Endothelial cell of umbilical vein (primary cell): ENCODE measurements around the gene TMEM273. TPM values are rescaled to one million over a fixed set of nuclear protein-coding genes. Genes with fewer than 3 reads are reported as not detected.
A peak's percentile ranks its signal among the peaks of the same experiment; 100 is the strongest.

Source experiments
- BruUV-seq: library from RNA; stranded (reverse); fragments of 400-500 nt; replicated peaks from 2 replicates; lab custom pipeline; 2021; lab: Mats Ljungman, UMichigan
- CTCF ChIA-PET: fragments of 300-600, 350-600 bp; sonication (Branson Sonifier 250); formaldehyde crosslinking; loops from one replicate; lab custom pipeline; 2021; ENCODE audit warnings: antibody characterized with exemption, inconsistent platforms; lab: Charles Lee
- POLR2A ChIA-PET: fragments of 300-600, 350-600 bp; sonication (Branson Sonifier 250); formaldehyde crosslinking; loops from one replicate; lab custom pipeline; 2021; ENCODE audit warnings: antibody characterized with exemption, inconsistent platforms; lab: Charles Lee
- DNase-seq: peaks from one replicate; pipeline ENCODE4 v3.0.0-alpha.2; 2011; ENCODE audit warnings: low read depth, low spot score
- FAIRE-seq: peaks from 2 replicates; lab custom pipeline; 2011; peaks lifted over from hg19 to GRCh38; lab: Jason Lieb, UNC
- H2AFZ ChIP-seq: 2 replicates; pipeline ENCODE4 v1.6.0; 2012; ENCODE audit warnings: low read depth, low read length, control low read depth, inconsistent platforms
- H3K27ac ChIP-seq: 2 replicates; pipeline ENCODE4 v1.5.1; 2011; ENCODE audit warnings: low read depth, mild to moderate bottlenecking, control low read depth, low read length, moderate library complexity; ENCODE audit not compliant: insufficient read depth
- H3K27me3 ChIP-seq, 2 experiments: 2 replicates each; pipeline versions ENCODE4 v1.6.0 to v1.6.1; 2011; ENCODE audit warnings: low read length in 2 of 2, mixed read lengths in 1 of 2; ENCODE audit not compliant: control insufficient read depth in 2 of 2, insufficient read depth in 2 of 2
- H3K36me3 ChIP-seq, 2 experiments: 2 replicates in 1 of 2; 3 replicates in 1 of 2; pipeline ENCODE4 v1.5.1; 2011; ENCODE audit warnings: low read length in 2 of 2, mild to moderate bottlenecking in 1 of 2, moderate library complexity in 1 of 2; ENCODE audit not compliant: control insufficient read depth in 2 of 2, insufficient read depth in 2 of 2; ENCODE audit errors: extremely low read depth in 1 of 2
- H3K4me1 ChIP-seq: 3 replicates; pipeline ENCODE4 v1.5.1; 2011; ENCODE audit warnings: mild to moderate bottlenecking, low read length; ENCODE audit not compliant: control insufficient read depth, insufficient read depth; ENCODE audit errors: extremely low read depth
- H3K4me2 ChIP-seq: 2 replicates; pipeline ENCODE4 v1.6.1; 2011; ENCODE audit warnings: low read length, control low read depth, mixed read lengths; ENCODE audit not compliant: insufficient read depth
- H3K4me3 ChIP-seq, 3 experiments: fragments of 200-600 bp in 1 of 3; sonication (generic), shearing (Covaris generic) in 1 of 3; replicated peaks in 1 of 3; 2 replicates each; pipeline ENCODE4 v1.5.1; 2011 to 2016; ENCODE audit warnings: control low read depth in 3 of 3, low read length in 3 of 3, mild to moderate bottlenecking in 2 of 3, inconsistent platforms in 1 of 3, low read depth in 1 of 3, moderate library complexity in 1 of 3; ENCODE audit not compliant: insufficient read depth in 1 of 3
- H3K79me2 ChIP-seq: 2 replicates; pipeline ENCODE4 v1.6.0; 2012; ENCODE audit warnings: low read length, inconsistent platforms; ENCODE audit not compliant: control insufficient read depth, insufficient read depth
- H3K9ac ChIP-seq: replicated peaks from 2 replicates; pipeline ENCODE3; 2011; ENCODE audit warnings: low read length, control low read depth; ENCODE audit not compliant: insufficient read depth; ENCODE audit errors: extremely low read depth
- H3K9me1 ChIP-seq: replicated peaks from 3 replicates; pipeline ENCODE4 v1.6.0; 2011; ENCODE audit warnings: mild to moderate bottlenecking, low read length; ENCODE audit not compliant: control insufficient read depth, insufficient read depth; ENCODE audit errors: extremely low read depth
- H3K9me3 ChIP-seq: replicated peaks from 2 replicates; pipeline ENCODE4 v1.5.1; 2012; ENCODE audit warnings: low read length, inconsistent platforms; ENCODE audit not compliant: control insufficient read depth, insufficient read depth
- H4K20me1 ChIP-seq: replicated peaks from 2 replicates; pipeline ENCODE3; 2011; ENCODE audit warnings: mild to moderate bottlenecking, low read length; ENCODE audit not compliant: control insufficient read depth, insufficient read depth; ENCODE audit errors: extremely low read depth
- EZH2 ChIP-seq: IDR thresholded peaks from 2 replicates; pipeline ENCODE4 v1.6.1; 2012; ENCODE audit warnings: borderline replicate concordance, low read depth, mild to moderate bottlenecking, moderate library complexity, low read length, inconsistent platforms; ENCODE audit not compliant: severe bottlenecking
- FOS ChIP-seq: IDR thresholded peaks from 2 replicates; pipeline ENCODE4 v1.6.1; 2011; ENCODE audit warnings: mild to moderate bottlenecking, low read length, moderate library complexity, borderline replicate concordance; ENCODE audit not compliant: insufficient read depth
- JUN ChIP-seq: IDR thresholded peaks from 2 replicates; pipeline ENCODE4 v1.6.1; 2011; ENCODE audit warnings: borderline replicate concordance, low read depth; ENCODE audit not compliant: insufficient read length, insufficient read depth
- MYC ChIP-seq: IDR thresholded peaks from one replicate; pipeline ENCODE4 v1.6.1; 2011; ENCODE audit warnings: mild to moderate bottlenecking, low read depth, low read length
- POLR2A ChIP-seq: IDR thresholded peaks from 2 replicates; pipeline ENCODE4 v1.6.1; 2012; ENCODE audit warnings: low read depth, mild to moderate bottlenecking, control low read depth, low read length
- POLR2AphosphoS5 ChIP-seq: IDR thresholded peaks from 2 replicates; pipeline ENCODE4 v1.6.1; 2012; ENCODE audit warnings: low read depth, mild to moderate bottlenecking, control low read depth, low read length, moderate library complexity; ENCODE audit not compliant: insufficient read depth
- dilution Hi-C: fragments of 300-500 bp; cut with MboI; formaldehyde crosslinking; loops from one replicate; pipeline ENCODE4 v1.15.0; 2019; ENCODE audit warnings: low sequenced_read_pairs; ENCODE audit not compliant: extremely low pct_ligation_motif_present
- intact Hi-C: fragments of 100-400 bp; cut with micrococcal nuclease; formaldehyde crosslinking; loops from one replicate; pipeline ENCODE4 v1.10.0; 2022
- polyA plus RNA-seq, 4 experiments: library from polyadenylated mRNA; depleted of rRNA in 3 of 4; stranded (reverse) in 3 of 4; unstranded in 1 of 4; fragments of >200 nt; gene quantifications; 2 replicates each; pipeline versions ENCODE4 v1.2.1 to v1.2.3, GENCODE V29; 2011 to 2012; ENCODE audit warnings: missing spikeins in 1 of 4
- total RNA-seq: library from RNA; stranded (reverse); gene quantifications from 2 replicates; pipeline ENCODE4 v1.2.3, GENCODE V29; 2021
- TF ChIP-seq, protein P1 (sequence below), 2 donors: IDR thresholded peaks; 1 replicate in 1 of 2; 2 replicates in 1 of 2; pipeline ENCODE4 v1.5.1; 2011; ENCODE audit warnings: low read length in 2 of 2, mild to moderate bottlenecking in 2 of 2, moderate library complexity in 2 of 2, control low read depth in 1 of 2, inconsistent platforms in 1 of 2, low read depth in 1 of 2; ENCODE audit not compliant: insufficient read depth in 1 of 2; ENCODE audit errors: extremely low read depth in 1 of 2

The TMEM273 gene
- total and polyA plus RNA-seq, 2 donors (not counting 3 experiments of a cell fraction or from before 2014, with no cell fraction given): 1.9 to 3.7 TPM

DNA sequence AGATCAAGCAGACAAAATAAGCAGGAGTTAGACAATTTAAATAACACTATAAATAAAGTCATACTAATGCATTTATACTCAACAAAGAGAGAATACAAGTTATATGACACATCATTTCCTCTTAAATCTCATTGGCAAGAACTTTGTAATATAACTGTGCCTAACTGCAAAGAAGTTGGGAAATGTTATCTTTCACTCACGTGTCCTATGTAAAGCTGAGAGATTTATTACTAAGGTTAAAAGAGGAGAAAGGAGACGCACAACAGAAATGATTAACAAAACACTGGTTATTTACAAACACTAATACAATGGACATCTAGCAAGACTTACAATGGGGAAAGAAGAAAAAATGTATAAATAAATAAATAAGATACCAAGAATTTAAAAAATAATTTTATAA is 12.7 kb upstream of the TMEM273 start:
- dilution Hi-C loops: no loop called here
- H3K27me3 ChIP-seq: peaks cover 8% of the 10 kb centered on the region in 2 experiments
- peak overlapping the region; percentile 36 for H3K4me2 ChIP-seq
- FAIRE-seq: peak; percentile 83
- no peaks in the 10 kb centered on the region for H3K9me1 ChIP-seq
- H2AFZ ChIP-seq: no peak overlapping the region
- H4K20me1 ChIP-seq: no peaks in the 10 kb centered on the region
- H3K27ac ChIP-seq: no peak overlapping the region
- peak; percentile 71 for DNase-seq
- POLR2A ChIA-PET: no interaction called here
- BruUV-seq: no TSS peak
- TF ChIP-seq POLR2A (no peak), POLR2AphosphoS5 (no peak), FOS (peak; percentile 31), EZH2 (no peak), JUN (peak; percentile 30), MYC (no peak)
- TF ChIP-seq, protein P1, sequence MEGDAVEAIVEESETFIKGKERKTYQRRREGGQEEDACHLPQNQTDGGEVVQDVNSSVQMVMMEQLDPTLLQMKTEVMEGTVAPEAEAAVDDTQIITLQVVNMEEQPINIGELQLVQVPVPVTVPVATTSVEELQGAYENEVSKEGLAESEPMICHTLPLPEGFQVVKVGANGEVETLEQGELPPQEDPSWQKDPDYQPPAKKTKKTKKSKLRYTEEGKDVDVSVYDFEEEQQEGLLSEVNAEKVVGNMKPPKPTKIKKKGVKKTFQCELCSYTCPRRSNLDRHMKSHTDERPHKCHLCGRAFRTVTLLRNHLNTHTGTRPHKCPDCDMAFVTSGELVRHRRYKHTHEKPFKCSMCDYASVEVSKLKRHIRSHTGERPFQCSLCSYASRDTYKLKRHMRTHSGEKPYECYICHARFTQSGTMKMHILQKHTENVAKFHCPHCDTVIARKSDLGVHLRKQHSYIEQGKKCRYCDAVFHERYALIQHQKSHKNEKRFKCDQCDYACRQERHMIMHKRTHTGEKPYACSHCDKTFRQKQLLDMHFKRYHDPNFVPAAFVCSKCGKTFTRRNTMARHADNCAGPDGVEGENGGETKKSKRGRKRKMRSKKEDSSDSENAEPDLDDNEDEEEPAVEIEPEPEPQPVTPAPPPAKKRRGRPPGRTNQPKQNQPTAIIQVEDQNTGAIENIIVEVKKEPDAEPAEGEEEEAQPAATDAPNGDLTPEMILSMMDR (IDR thresholded peaks at IDR 0.05; ENCODE audit: extremely low read depth in 1 of 2, insufficient read depth in 1 of 2, low read depth in 1 of 2, low read length in 2 of 2): no peak
- intact Hi-C loops: no loop called here
- CTCF ChIA-PET: interaction anchor here (1.0 to 1.2 kb wide), 2 partner anchors 9 to 36 kb away, joined by 3 to 4 read pairs; no protein-coding TSS in a partner anchor
- H3K79me2 ChIP-seq: no peaks in the 10 kb centered on the region
- H3K36me3 ChIP-seq: no peaks in the 10 kb centered on the region
- no peaks in the 10 kb centered on the region for H3K9me3 ChIP-seq
- peaks cover 8% of the 10 kb centered on the region for H3K4me1 ChIP-seq
- H3K9ac ChIP-seq: no peak overlapping the region
- H3K4me3 ChIP-seq: no peak overlapping the region
